HepG2 (cell line): ENCODE measurements around the gene NKAIN4. TPM values are rescaled to one million over a fixed set of nuclear protein-coding genes. Genes with fewer than 3 reads are reported as not detected.

Experiments
- ATAC-seq: fragments of 200-7000 bp; cut with Tn5 transposase; 3 replicates; pipeline ENCODE4 v1.9.1; 2020; ENCODE audit warnings: mild to moderate bottlenecking, moderate library complexity
- BruUV-seq: library from RNA; stranded (reverse); fragments of 400-500 nt; replicated peaks from 2 replicates; lab custom pipeline; 2021; lab: Mats Ljungman, UMichigan
- CTCF ChIA-PET: fragments of 300-600 bp; formaldehyde crosslinking; extraction: SDS; loops from one replicate; lab custom pipeline; 2021; ENCODE audit warnings: low total read pairs, inconsistent platforms, low intra/inter-chr PET ratio; lab: Yijun Ruan, JAX
- POLR2A ChIA-PET: fragments of 350-600 bp; sonication (Branson Sonifier 250); formaldehyde crosslinking; loops from one replicate; lab custom pipeline; 2020; ENCODE audit warnings: antibody characterized with exemption, inconsistent platforms; lab: Yijun Ruan, JAX
- DNase-seq: peaks from one replicate; pipeline ENCODE4 v3.0.0-alpha.2; 2015; ENCODE audit warnings: low spot score
- FAIRE-seq: peaks from 3 replicates; lab custom pipeline; 2011; peaks lifted over from hg19 to GRCh38; lab: Jason Lieb, UNC
- H2AFZ ChIP-seq: one replicate; pipeline ENCODE4 v1.6.1; 2011; ENCODE audit warnings: low read length, inconsistent platforms
- H3K27ac ChIP-seq: fragments of 300-600 bp; 3 replicates; pipeline ENCODE4 v1.8.0; 2011; ENCODE audit warnings: mixed run types, mild to moderate bottlenecking, mixed read lengths, low read length, inconsistent platforms; ENCODE audit not compliant: insufficient read depth; ENCODE audit errors: extremely low read length
- H3K27me3 ChIP-seq, 2 experiments: fragments of 200-600 bp in 1 of 2; 2 replicates in 1 of 2; 3 replicates in 1 of 2; pipeline versions ENCODE4 v1.6.0 to v1.8.0; 2011; ENCODE audit warnings: low read length in 2 of 2, mild to moderate bottlenecking in 2 of 2, moderate library complexity in 2 of 2, inconsistent platforms in 1 of 2; ENCODE audit not compliant: insufficient read depth in 2 of 2, control insufficient read depth in 1 of 2
- H3K36me3 ChIP-seq, 2 experiments: fragments of 200-600 bp in 1 of 2; replicated peaks in 1 of 2; 2 replicates in 1 of 2; 3 replicates in 1 of 2; pipeline versions ENCODE4 v1.5.1 to v1.8.0; 2011; ENCODE audit warnings: low read length in 2 of 2, inconsistent platforms in 1 of 2; ENCODE audit not compliant: insufficient read depth in 2 of 2, control insufficient read depth in 1 of 2
- H3K4me1 ChIP-seq: 2 replicates; pipeline ENCODE4 v1.5.1; 2012; ENCODE audit warnings: low read length, inconsistent platforms; ENCODE audit not compliant: insufficient read depth
- H3K4me2 ChIP-seq: 2 replicates; pipeline ENCODE4 v1.6.0; 2011; ENCODE audit warnings: low read depth, low read length, inconsistent platforms
- H3K4me3 ChIP-seq, 3 experiments: fragments of 200-600 bp in 1 of 3; sonication (generic), shearing (Covaris generic) in 1 of 3; replicated peaks in 1 of 3; 2 replicates each; pipeline ENCODE4 v1.5.1; 2011 to 2016; ENCODE audit warnings: low read length in 3 of 3, inconsistent platforms in 2 of 3, low read depth in 2 of 3, mild to moderate bottlenecking in 2 of 3, control low read depth in 1 of 3, mixed read lengths in 1 of 3; ENCODE audit not compliant: insufficient read depth in 1 of 3
- H3K79me2 ChIP-seq: one replicate; pipeline ENCODE4 v1.6.1; 2011; ENCODE audit warnings: low read length, inconsistent platforms; ENCODE audit not compliant: insufficient read depth
- H3K9ac ChIP-seq: 2 replicates; pipeline ENCODE4 v1.6.0; 2011; ENCODE audit warnings: mild to moderate bottlenecking, low read depth, low read length, inconsistent platforms; ENCODE audit not compliant: insufficient read depth
- H3K9me3 ChIP-seq: 2 replicates; pipeline ENCODE4 v1.5.1; 2012; ENCODE audit warnings: mild to moderate bottlenecking, low read length
- H4K20me1 ChIP-seq: 2 replicates; pipeline ENCODE4 v1.6.0; 2011; ENCODE audit warnings: inconsistent platforms, mild to moderate bottlenecking, low read length, moderate library complexity; ENCODE audit not compliant: insufficient read depth
- AGO2 ChIP-seq: fragments of 200-400 bp; formaldehyde crosslinking; optimal IDR thresholded peaks from 2 replicates; pipeline ENCODE3; 2017; ENCODE audit warnings: mild to moderate bottlenecking, low read depth, low read length, moderate library complexity
- FLYWCH1 ChIP-seq: sonication (generic); formaldehyde crosslinking; IDR thresholded peaks from 2 replicates; pipeline ENCODE4 v1.8.1; 2023; ENCODE audit warnings: mild to moderate bottlenecking, missing genetic modification reagents
- HNRNPL ChIP-seq: fragments of 200-400 bp; formaldehyde crosslinking; IDR thresholded peaks from 2 replicates; pipeline ENCODE4 v1.6.1; 2017; ENCODE audit warnings: mild to moderate bottlenecking, low read depth, low read length
- RBM22 ChIP-seq: fragments of 200-400 bp; formaldehyde crosslinking; optimal IDR thresholded peaks from 2 replicates; pipeline ENCODE3; 2017; ENCODE audit warnings: mild to moderate bottlenecking, low read length, moderate library complexity
- ZNF318 ChIP-seq: sonication (generic); formaldehyde crosslinking; IDR thresholded peaks from 2 replicates; pipeline ENCODE4 v1.4.0; 2020; ENCODE audit warnings: mild to moderate bottlenecking, missing genetic modification reagents
- ZNF333 ChIP-seq: sonication (generic); formaldehyde crosslinking; IDR thresholded peaks from 2 replicates; pipeline ENCODE4 v1.4.0; 2020; ENCODE audit warnings: mild to moderate bottlenecking, missing genetic modification reagents, borderline replicate concordance
- ZSCAN22 ChIP-seq: sonication (generic); formaldehyde crosslinking; IDR thresholded peaks from 2 replicates; pipeline ENCODE4 v1.4.0; 2020; ENCODE audit warnings: mild to moderate bottlenecking, missing genetic modification reagents
- WGBS: methylation state at CpG from one replicate; pipeline ENCODE4 v1.1.6; 2017; ENCODE audit warnings: low lambda C conversion rate; 5-methylcytosine and 5-hydroxymethylcytosine counted together
- in situ Hi-C: cut with HindIII; loops from 2 replicates; pipeline ENCODE4 v1.10.0; 2017; ENCODE audit warnings: low pct_unique_long_range_greater_than_20kb; ENCODE audit not compliant: extremely low pct_ligation_motif_present
- intact Hi-C: fragments of 100-400 bp; cut with micrococcal nuclease; formaldehyde crosslinking; loops from one replicate; pipeline ENCODE4 v1.10.0; 2022; ENCODE audit not compliant: unreplicated experiment
- polyA plus RNA-seq, 8 experiments: library from polyadenylated mRNA; depleted of rRNA in 3 of 8; stranded (reverse) in 7 of 8; unstranded in 1 of 8; fragments of >200 nt; fragmentation: Illumina TruSeq in 4 of 8; extraction: Trizol in 4 of 8; gene quantifications; 2 replicates each; pipeline versions ENCODE4 v1.2.1 to v1.2.3, GENCODE V29; 2011 to 2016; ENCODE audit warnings: low read depth in 4 of 8, missing spikeins in 1 of 8, mixed read lengths in 1 of 8; ENCODE audit not compliant: insufficient read depth in 1 of 8
- total RNA-seq, 5 experiments: library from RNA; depleted of rRNA; stranded (reverse); fragments of >200 nt; fragmentation: Illumina TruSeq; extraction: Trizol; gene quantifications; 2 replicates each; pipeline ENCODE4 v1.2.3, GENCODE V29; 2016; ENCODE audit warnings: low read depth in 1 of 5

The NKAIN4 gene
- total and polyA plus RNA-seq, 2 of the 13 experiments (the other 11 are each of a cell fraction or from before 2014, with no cell fraction given): not detected

- FAIRE-seq: no peak
- WGBS: 100% methylated on average over 5 of the region's 5 CpGs
- no peaks in the 10 kb centered on the region for H3K9me3 ChIP-seq
- H3K79me2 ChIP-seq: peaks cover 71% of the 10 kb centered on the region
- peaks cover 78% of the 10 kb centered on the region for H4K20me1 ChIP-seq
- H3K27ac ChIP-seq: no peak overlapping the region
- no peak overlapping the region for H3K9ac ChIP-seq
- no peak overlapping the region for H3K4me2 ChIP-seq
- H2AFZ ChIP-seq: no peak overlapping the region
- no peak for TF ChIP-seq FLYWCH1
- TF ChIP-seq ZNF333 (CRISPR knock-in tag): no peak
- in situ Hi-C loops: no loop called here
- no peak for DNase-seq
- peaks cover 10% of the 10 kb centered on the region for H3K4me1 ChIP-seq
- peaks cover 71 to 91% of the 10 kb centered on the region in 2 experiments for H3K36me3 ChIP-seq
- no TSS peak for BruUV-seq
- ChIA-PET POLR2A (no interaction called here), CTCF (no interaction called here)
- no peaks in the 10 kb centered on the region for H3K27me3 ChIP-seq
- H3K4me3 ChIP-seq: no peak overlapping the region
- intact Hi-C loops: no loop called here
- no peak for ATAC-seq
Measured at GRCh38 chr20:63204362-63204761, 49.9 kb downstream of the NKAIN4 start.

GRCh38 chr20:63202811-63203526, 51.3 kb downstream of the NKAIN4 start:
- CTCF ChIA-PET: no interaction called here
- WGBS: 94% methylated on average over 28 of the region's 29 CpGs
- ATAC-seq (no peak), DNase-seq (no peak), FAIRE-seq (no peak)
- H3K9me3 ChIP-seq: no peaks in the 10 kb centered on the region
- no TSS peak for BruUV-seq
- no peaks in the 10 kb centered on the region for H3K27me3 ChIP-seq
- no peak overlapping the region for H3K27ac ChIP-seq
- peaks cover 80% of the 10 kb centered on the region for H4K20me1 ChIP-seq
- in situ Hi-C loops: no loop called here
- POLR2A ChIA-PET: no interaction called here
- H3K9ac ChIP-seq: no peak overlapping the region
- intact Hi-C loops: no loop called here
- H2AFZ ChIP-seq: no peak overlapping the region
- H3K4me2 ChIP-seq: no peak overlapping the region
- H3K4me1 ChIP-seq: peaks cover 23% of the 10 kb centered on the region
- H3K36me3 ChIP-seq: peaks cover 62 to 80% of the 10 kb centered on the region in 2 experiments
- H3K4me3 ChIP-seq: no peak overlapping the region
- peaks cover 70% of the 10 kb centered on the region for H3K79me2 ChIP-seq
- TF ChIP-seq AGO2: peak; percentile 84
- no peak for TF ChIP-seq ZNF318
- 0 out of 2 replicates have a peak, but pooled peaks have one; percentile 18 for TF ChIP-seq HNRNPL
- TF ChIP-seq RBM22: peak; percentile 19
- TF ChIP-seq ZSCAN22: no peak
